ENCODE measurements around the gene MMS19.

DNA sequence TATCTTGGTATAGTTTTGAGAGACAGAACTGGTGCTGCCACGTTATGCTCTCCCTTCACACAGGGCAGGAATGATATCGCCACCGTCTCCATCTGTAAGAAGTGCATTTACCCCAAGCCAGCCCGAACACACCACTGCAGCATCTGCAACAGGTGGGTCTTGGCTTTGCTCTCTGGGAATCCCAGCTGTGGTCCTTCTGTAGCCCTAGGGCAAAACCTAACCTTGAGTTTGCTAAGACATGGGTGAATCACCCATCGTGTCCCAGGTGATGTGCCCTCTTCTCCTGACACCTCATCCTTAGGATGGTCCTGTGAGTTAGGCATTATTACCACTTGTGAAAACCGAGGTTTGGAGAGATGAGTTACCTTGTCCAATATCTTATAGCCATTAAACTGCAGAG lies 45.9 kb downstream of the MMS19 start:
- TF ChIP-seq, protein P1, sequence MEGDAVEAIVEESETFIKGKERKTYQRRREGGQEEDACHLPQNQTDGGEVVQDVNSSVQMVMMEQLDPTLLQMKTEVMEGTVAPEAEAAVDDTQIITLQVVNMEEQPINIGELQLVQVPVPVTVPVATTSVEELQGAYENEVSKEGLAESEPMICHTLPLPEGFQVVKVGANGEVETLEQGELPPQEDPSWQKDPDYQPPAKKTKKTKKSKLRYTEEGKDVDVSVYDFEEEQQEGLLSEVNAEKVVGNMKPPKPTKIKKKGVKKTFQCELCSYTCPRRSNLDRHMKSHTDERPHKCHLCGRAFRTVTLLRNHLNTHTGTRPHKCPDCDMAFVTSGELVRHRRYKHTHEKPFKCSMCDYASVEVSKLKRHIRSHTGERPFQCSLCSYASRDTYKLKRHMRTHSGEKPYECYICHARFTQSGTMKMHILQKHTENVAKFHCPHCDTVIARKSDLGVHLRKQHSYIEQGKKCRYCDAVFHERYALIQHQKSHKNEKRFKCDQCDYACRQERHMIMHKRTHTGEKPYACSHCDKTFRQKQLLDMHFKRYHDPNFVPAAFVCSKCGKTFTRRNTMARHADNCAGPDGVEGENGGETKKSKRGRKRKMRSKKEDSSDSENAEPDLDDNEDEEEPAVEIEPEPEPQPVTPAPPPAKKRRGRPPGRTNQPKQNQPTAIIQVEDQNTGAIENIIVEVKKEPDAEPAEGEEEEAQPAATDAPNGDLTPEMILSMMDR (conservative IDR thresholded peaks at IDR 0.05) = no peak
- TF ChIP-seq EZH2 (IDR thresholded peaks at IDR 0.05; ENCODE audit: low read depth) = no peak

All from PC-9 (cell line).